Measurements from ENCODE around the gene CORO2B.

DNA sequence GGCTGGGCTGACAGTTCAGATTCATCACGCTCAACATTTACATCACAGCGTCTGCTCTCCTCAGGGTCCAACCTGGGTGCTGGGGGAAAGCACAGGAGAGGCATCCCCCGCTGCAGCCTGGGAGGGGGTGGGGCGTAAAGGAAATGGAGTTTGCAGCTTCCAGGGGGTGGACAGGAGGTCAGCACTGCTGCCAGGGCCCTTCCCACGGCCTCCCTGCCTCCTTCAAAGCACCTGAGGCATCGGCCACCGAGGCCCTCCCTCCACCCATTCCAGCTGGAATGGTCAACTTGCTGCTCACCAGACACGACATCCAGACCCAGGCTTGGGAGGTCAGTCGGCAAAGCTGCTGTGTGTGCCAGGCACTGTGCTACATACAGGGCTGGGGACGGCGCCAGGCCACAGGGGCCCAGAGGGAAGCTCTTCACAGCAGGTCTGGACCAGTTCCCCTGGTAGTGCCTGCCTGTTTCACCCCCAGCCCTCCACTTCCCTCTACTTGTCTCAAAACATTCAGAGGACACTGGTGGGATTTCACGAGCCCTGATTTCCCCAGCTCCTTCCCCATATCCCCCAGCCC, 121.2 kb downstream of the CORO2B start:
- TF ChIP-seq, protein P1, sequence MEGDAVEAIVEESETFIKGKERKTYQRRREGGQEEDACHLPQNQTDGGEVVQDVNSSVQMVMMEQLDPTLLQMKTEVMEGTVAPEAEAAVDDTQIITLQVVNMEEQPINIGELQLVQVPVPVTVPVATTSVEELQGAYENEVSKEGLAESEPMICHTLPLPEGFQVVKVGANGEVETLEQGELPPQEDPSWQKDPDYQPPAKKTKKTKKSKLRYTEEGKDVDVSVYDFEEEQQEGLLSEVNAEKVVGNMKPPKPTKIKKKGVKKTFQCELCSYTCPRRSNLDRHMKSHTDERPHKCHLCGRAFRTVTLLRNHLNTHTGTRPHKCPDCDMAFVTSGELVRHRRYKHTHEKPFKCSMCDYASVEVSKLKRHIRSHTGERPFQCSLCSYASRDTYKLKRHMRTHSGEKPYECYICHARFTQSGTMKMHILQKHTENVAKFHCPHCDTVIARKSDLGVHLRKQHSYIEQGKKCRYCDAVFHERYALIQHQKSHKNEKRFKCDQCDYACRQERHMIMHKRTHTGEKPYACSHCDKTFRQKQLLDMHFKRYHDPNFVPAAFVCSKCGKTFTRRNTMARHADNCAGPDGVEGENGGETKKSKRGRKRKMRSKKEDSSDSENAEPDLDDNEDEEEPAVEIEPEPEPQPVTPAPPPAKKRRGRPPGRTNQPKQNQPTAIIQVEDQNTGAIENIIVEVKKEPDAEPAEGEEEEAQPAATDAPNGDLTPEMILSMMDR (IDR thresholded peaks at IDR 0.05), result no peak
- TF ChIP-seq POLR2A (IDR thresholded peaks at IDR 0.05), result no peak

Measured in thyroid gland (tissue), 4 donors.